Activated naive CD8-positive, alpha-beta T cell treated with anti-CD3 and anti-CD28 coated beads, Interleukin-2, amount 10 ng/mL, durations not matched to agents 7 days and 5 days (primary cell): Measurements from ENCODE around the gene UCKL1. TPM values are rescaled to one million over a fixed set of nuclear protein-coding genes. Genes with fewer than 3 reads are reported as not detected.
A peak's percentile ranks its signal among the peaks of the same experiment; 100 is the strongest.

Experiments used
- ATAC-seq: fragments of 150-1000 bp; cut with Tn5 transposase; one replicate; pipeline ENCODE4 v1.10.0; 2021; ENCODE audit warnings: low read depth, moderate library complexity
- POLR2A ChIA-PET: fragments of 350-600 bp; sonication (Branson Sonifier 250); formaldehyde crosslinking; loops from one replicate; lab custom pipeline; 2021; ENCODE audit warnings: antibody characterized with exemption; lab: Charles Lee
- DNase-seq: peaks from one replicate; pipeline ENCODE4 v3.0.0; 2021
- H3K27ac Mint-ChIP-seq: one replicate; pipeline ENCODE4 v1.8.0; 2022; ENCODE audit warnings: mild to moderate bottlenecking, mixed read lengths
- H3K27me3 Mint-ChIP-seq: one replicate; pipeline ENCODE4 v1.8.0; 2022; ENCODE audit warnings: mild to moderate bottlenecking, moderate library complexity, mixed read lengths
- H3K36me3 Mint-ChIP-seq: one replicate; pipeline ENCODE4 v1.8.0; 2021; ENCODE audit warnings: mild to moderate bottlenecking, mixed read lengths
- H3K4me1 Mint-ChIP-seq: one replicate; pipeline ENCODE4 v1.8.0; 2021; ENCODE audit warnings: mixed read lengths
- H3K4me3 Mint-ChIP-seq: one replicate; pipeline ENCODE4 v1.8.0; 2022; ENCODE audit warnings: mild to moderate bottlenecking, moderate library complexity, mixed read lengths
- H3K9me3 Mint-ChIP-seq: one replicate; pipeline ENCODE4 v1.8.0; 2021; ENCODE audit warnings: mixed read lengths
- total RNA-seq, 2 experiments: library from RNA; stranded (reverse); gene quantifications; one replicate each; pipeline ENCODE4 v1.2.3, GENCODE V29; 2021

The UCKL1 gene
- total RNA-seq, 2 experiments from 2014 or later, result 45.0 to 48.4 TPM

GRCh38 chr20:63969838-63970713, 13.9 kb upstream of the UCKL1 start, which contains the start of gene ZNF512B:
Gene ZNF512B, minus strand, starts transcription at chr20:63969930. Its CDS starts 1,980 bp downstream, at chr20:63967950.
- POLR2A ChIA-PET, result interaction anchor here (0.7 kb wide), 1 partner anchor 9 kb away, joined by 3 read pairs; the partner anchor contains the start of gene SAMD10
- no peaks in the 10 kb centered on the region for H3K9me3 Mint-ChIP-seq
- peak; percentile 63 for DNase-seq
- peaks cover 18% of the 10 kb centered on the region for H3K4me1 Mint-ChIP-seq
- peak within 1 kb of the TSS; percentile 86 for H3K4me3 Mint-ChIP-seq
- peaks cover 4% of the 10 kb centered on the region for H3K27me3 Mint-ChIP-seq
- ATAC-seq, result peak; percentile 27
- peak within 1 kb of the TSS; percentile 84 for H3K27ac Mint-ChIP-seq
- peaks cover 13% of the 10 kb centered on the region for H3K36me3 Mint-ChIP-seq

- DNase-seq (peak; percentile 64), ATAC-seq (peak; percentile 19)
- POLR2A ChIA-PET, result interaction anchor here (0.8 to 1.5 kb wide), 5 partner anchors 9 to 94 kb away, joined by 3 to 6 read pairs (median 4); partner anchors contain the start of genes SAMD10 and UCKL1
- Mint-ChIP-seq H3K4me1 (peaks cover 18% of the 10 kb centered on the region), H3K36me3 (peaks cover 8% of the 10 kb centered on the region), H3K27me3 (peaks cover 4% of the 10 kb centered on the region), H3K4me3 (peak overlapping the region; percentile 86), H3K9me3 (no peaks in the 10 kb centered on the region), H3K27ac (peak overlapping the region; percentile 84)
Observed at GRCh38 chr20:63968928-63969760, 12.9 kb upstream of the UCKL1 start.

- Mint-ChIP-seq H3K27ac (peak overlapping the region; percentile 84), H3K9me3 (no peaks in the 10 kb centered on the region), H3K27me3 (peaks cover 4% of the 10 kb centered on the region), H3K4me1 (peaks cover 14% of the 10 kb centered on the region), H3K4me3 (peak overlapping the region; percentile 86), H3K36me3 (peaks cover 8% of the 10 kb centered on the region)
- DNase-seq (no peak), ATAC-seq (no peak)
- POLR2A ChIA-PET, result interaction anchor here (0.8 to 1.5 kb wide), 5 partner anchors 9 to 93 kb away, joined by 3 to 6 read pairs (median 4); partner anchors contain the start of genes SAMD10 and UCKL1
Observed at GRCh38 chr20:63968136-63968927, 12.1 kb upstream of the UCKL1 start.

GRCh38 chr20:63967330-63968135, 11.3 kb upstream of the UCKL1 start:
- POLR2A ChIA-PET, result interaction anchor here (1.4 to 1.5 kb wide), 2 partner anchors 11 to 12 kb away, joined by 4 to 6 read pairs; partner anchors contain the start of genes SAMD10 and UCKL1
- Mint-ChIP-seq H3K9me3 (no peaks in the 10 kb centered on the region), H3K36me3 (peaks cover 7% of the 10 kb centered on the region), H3K4me3 (no peak overlapping the region), H3K27me3 (peaks cover 4% of the 10 kb centered on the region), H3K27ac (no peak overlapping the region), H3K4me1 (peaks cover 10% of the 10 kb centered on the region)
- ATAC-seq, result no peak
- no peak for DNase-seq

- Mint-ChIP-seq H3K36me3 (peaks cover 7% of the 10 kb centered on the region), H3K27me3 (peaks cover 4% of the 10 kb centered on the region), H3K9me3 (no peaks in the 10 kb centered on the region), H3K4me3 (no peak overlapping the region), H3K4me1 (peaks cover 8% of the 10 kb centered on the region), H3K27ac (no peak overlapping the region)
- no peak for DNase-seq
- POLR2A ChIA-PET, result no interaction called here
- no peak for ATAC-seq
Observed at GRCh38 chr20:63966944-63967322, 10.7 kb upstream of the UCKL1 start.

- H3K27me3 Mint-ChIP-seq, result peaks cover 4% of the 10 kb centered on the region
- H3K4me1 Mint-ChIP-seq, result peaks cover 8% of the 10 kb centered on the region
- no peak overlapping the region for H3K27ac Mint-ChIP-seq
- no peak overlapping the region for H3K4me3 Mint-ChIP-seq
- H3K36me3 Mint-ChIP-seq, result peaks cover 7% of the 10 kb centered on the region
- no peak for ATAC-seq
- POLR2A ChIA-PET, result no interaction called here
- no peaks in the 10 kb centered on the region for H3K9me3 Mint-ChIP-seq
- no peak for DNase-seq
Observed at GRCh38 chr20:63966172-63966943, 10.1 kb upstream of the UCKL1 start.

GRCh38 chr20:63964412-63964811, 8.2 kb upstream of the UCKL1 start:
- Mint-ChIP-seq H3K27ac (no peak overlapping the region), H3K36me3 (peaks cover 7% of the 10 kb centered on the region), H3K9me3 (no peaks in the 10 kb centered on the region), H3K27me3 (peaks cover 2% of the 10 kb centered on the region), H3K4me1 (peaks cover 8% of the 10 kb centered on the region), H3K4me3 (no peak overlapping the region)
- ATAC-seq, result no peak
- POLR2A ChIA-PET, result no interaction called here
- DNase-seq, result peak; percentile 24

- H3K4me3 Mint-ChIP-seq, result no peak overlapping the region
- H3K36me3 Mint-ChIP-seq, result peaks cover 7% of the 10 kb centered on the region
- peak; percentile 28 for DNase-seq
- POLR2A ChIA-PET, result no interaction called here
- H3K4me1 Mint-ChIP-seq, result peaks cover 6% of the 10 kb centered on the region
- H3K27ac Mint-ChIP-seq, result no peak overlapping the region
- ATAC-seq, result no peak
- H3K9me3 Mint-ChIP-seq, result no peaks in the 10 kb centered on the region
- H3K27me3 Mint-ChIP-seq, result no peaks in the 10 kb centered on the region
Observed at GRCh38 chr20:63963784-63964301, 7.6 kb upstream of the UCKL1 start.

- ATAC-seq (no peak), DNase-seq (peak; percentile 29)
- Mint-ChIP-seq H3K36me3 (peaks cover 7% of the 10 kb centered on the region), H3K27ac (no peak overlapping the region), H3K4me3 (no peak overlapping the region), H3K4me1 (peaks cover 1% of the 10 kb centered on the region), H3K27me3 (no peaks in the 10 kb centered on the region), H3K9me3 (no peaks in the 10 kb centered on the region)
- POLR2A ChIA-PET, result no interaction called here
Observed at GRCh38 chr20:63963348-63963741, 7.1 kb upstream of the UCKL1 start.

GRCh38 chr20:63962426-63963347, 6.5 kb upstream of the UCKL1 start:
- Mint-ChIP-seq H3K27me3 (no peaks in the 10 kb centered on the region), H3K27ac (peak overlapping the region; percentile 38), H3K4me3 (no peak overlapping the region), H3K9me3 (no peaks in the 10 kb centered on the region), H3K36me3 (peaks cover 7% of the 10 kb centered on the region), H3K4me1 (peaks cover 2% of the 10 kb centered on the region)
- no peak for ATAC-seq
- no peak for DNase-seq
- POLR2A ChIA-PET, result interaction anchor here (1.1 kb wide), 1 partner anchor 100 kb away, joined by 3 read pairs; no protein-coding TSS in a partner anchor
